Tibial artery (tissue), 4 donors: ENCODE data around the gene AK5.

ENCODE experiments used
- DNase-seq, 2 donors: peaks; one replicate each; pipeline ENCODE4 v3.0.0-alpha.2; 2019
- H3K27ac ChIP-seq, 2 donors: fragments of 200-600 bp; sonication (generic) in 1 of 2; 1 replicate in 1 of 2; 2 replicates in 1 of 2; pipeline ENCODE4 v1.5.1; 2018 to 2019; ENCODE audit warnings: mild to moderate bottlenecking in 1 of 2
- H3K27me3 ChIP-seq, 2 donors: fragments of 200-600 bp; sonication (generic) in 1 of 2; one replicate each; pipeline versions ENCODE4 v1.5.1 to v1.6.0; 2016 to 2019
- H3K36me3 ChIP-seq, 3 donors: fragments of 200-600 bp; sonication (generic) in 2 of 3; one replicate each; pipeline ENCODE4 v1.5.1; 2016 to 2019; ENCODE audit warnings: mild to moderate bottlenecking in 2 of 3
- H3K4me1 ChIP-seq, 4 donors: fragments of 200-600 bp; sonication (generic) in 2 of 4; 1 replicate in 3 of 4; 2 replicates in 1 of 4; pipeline ENCODE4 v1.5.1; 2016 to 2019
- H3K4me3 ChIP-seq, 2 donors: fragments of 200-600 bp; sonication (generic) in 1 of 2; 1 replicate in 1 of 2; 2 replicates in 1 of 2; pipeline ENCODE4 v1.5.1; 2018 to 2019; ENCODE audit warnings: mild to moderate bottlenecking in 2 of 2
- H3K9me3 ChIP-seq, 3 donors: fragments of 200-600 bp; sonication (generic) in 1 of 3; one replicate each; pipeline ENCODE4 v1.5.1; 2016 to 2019
- CTCF ChIP-seq, 2 experiments: fragments of 200-600 bp in 1 of 2; fragments of 450-650 bp in 1 of 2; IDR thresholded peaks; one replicate each; pipeline ENCODE4 v1.5.1; 2017 to 2019; ENCODE audit warnings: antibody characterized with exemption in 2 of 2, mild to moderate bottlenecking in 1 of 2, moderate library complexity in 1 of 2
- intact Hi-C: fragments of 100-400 bp; cut with DNase I; formaldehyde crosslinking; loops from one replicate; pipeline ENCODE4 v1.15.0; 2023; ENCODE audit warnings: low total_unique reads

Gene AK5

GRCh38 chr1:77536813-77537212, 255.0 kb downstream of the AK5 start:
- Histone ChIP-seq H3K27me3 (no peaks in the 10 kb centered on the region), H3K27ac (no peak overlapping the region), H3K36me3 (no peaks in the 10 kb centered on the region), H3K4me1 (peaks cover 0 to 19% (median 7%) of the 10 kb centered on the region in 4 donors), H3K4me3 (no peak overlapping the region), H3K9me3 (no peaks in the 10 kb centered on the region)
- no peak for DNase-seq
- TF ChIP-seq CTCF (IDR thresholded peaks at IDR 0.05), result no peak
- intact Hi-C loops, result loop anchor here (10.0 kb wide), 1 partner anchor 332 kb away; no protein-coding TSS in a partner anchor

- peak in 1 of 2 donors; percentile 47 for DNase-seq
- intact Hi-C loops, result loop anchor here (10.0 kb wide), 1 partner anchor 334 kb away; no protein-coding TSS in a partner anchor
- H3K4me3 ChIP-seq, result no peak overlapping the region
- no peaks in the 10 kb centered on the region for H3K27me3 ChIP-seq
- no peaks in the 10 kb centered on the region for H3K36me3 ChIP-seq
- H3K9me3 ChIP-seq, result no peaks in the 10 kb centered on the region
- H3K27ac ChIP-seq, result peak overlapping the region in 1 of 2 donors; percentile 12
- H3K4me1 ChIP-seq, result peaks cover 0 to 14% (median 5%) of the 10 kb centered on the region in 4 donors
- no peak for TF ChIP-seq CTCF (IDR thresholded peaks at IDR 0.05)
Measured at GRCh38 chr1:77538956-77539518, 257.2 kb downstream of the AK5 start.

- H3K36me3 ChIP-seq, result no peaks in the 10 kb centered on the region
- TF ChIP-seq CTCF (IDR thresholded peaks at IDR 0.05), result no peak
- H3K4me3 ChIP-seq, result no peak overlapping the region
- H3K27ac ChIP-seq, result peak overlapping the region in 1 of 2 donors; percentile 12
- no peaks in the 10 kb centered on the region for H3K27me3 ChIP-seq
- no peak for DNase-seq
- no peaks in the 10 kb centered on the region for H3K9me3 ChIP-seq
- peaks cover 0 to 14% (median 5%) of the 10 kb centered on the region in 4 donors for H3K4me1 ChIP-seq
- intact Hi-C loops, result loop anchor here (10.0 kb wide), 1 partner anchor 335 kb away; no protein-coding TSS in a partner anchor
Measured at GRCh38 chr1:77539519-77540142, 257.8 kb downstream of the AK5 start.

GRCh38 chr1:77540501-77541161, 258.8 kb downstream of the AK5 start:
- DNase-seq, result no peak
- no peak overlapping the region for H3K27ac ChIP-seq
- peaks cover 0 to 14% (median 5%) of the 10 kb centered on the region in 4 donors for H3K4me1 ChIP-seq
- no peaks in the 10 kb centered on the region for H3K9me3 ChIP-seq
- no peak overlapping the region for H3K4me3 ChIP-seq
- no peaks in the 10 kb centered on the region for H3K27me3 ChIP-seq
- no peaks in the 10 kb centered on the region for H3K36me3 ChIP-seq
- intact Hi-C loops, result no loop called here
- TF ChIP-seq CTCF (IDR thresholded peaks at IDR 0.05), result no peak

GRCh38 chr1:77541162-77541545, 259.3 kb downstream of the AK5 start:
- intact Hi-C loops, result no loop called here
- Histone ChIP-seq H3K4me3 (no peak overlapping the region), H3K27ac (no peak overlapping the region), H3K9me3 (no peaks in the 10 kb centered on the region), H3K4me1 (peaks cover 0 to 14% (median 5%) of the 10 kb centered on the region in 4 donors), H3K36me3 (no peaks in the 10 kb centered on the region), H3K27me3 (no peaks in the 10 kb centered on the region)
- TF ChIP-seq CTCF (IDR thresholded peaks at IDR 0.05), result no peak
- no peak for DNase-seq
